CD4-positive, alpha-beta T cell treated with Interleukin-17A for 1 hour (primary cell): Measurements from ENCODE around the gene YIF1A.
"Not testable (repeated sequence)": the region's sequence is repeated elsewhere in the genome, so short reads cannot be mapped to it uniquely, and the experiment has no call there.

Experiments
- DNase-seq: peaks from one replicate; pipeline ENCODE4 v3.0.0-alpha.2; 2020

Gene YIF1A

DNA sequence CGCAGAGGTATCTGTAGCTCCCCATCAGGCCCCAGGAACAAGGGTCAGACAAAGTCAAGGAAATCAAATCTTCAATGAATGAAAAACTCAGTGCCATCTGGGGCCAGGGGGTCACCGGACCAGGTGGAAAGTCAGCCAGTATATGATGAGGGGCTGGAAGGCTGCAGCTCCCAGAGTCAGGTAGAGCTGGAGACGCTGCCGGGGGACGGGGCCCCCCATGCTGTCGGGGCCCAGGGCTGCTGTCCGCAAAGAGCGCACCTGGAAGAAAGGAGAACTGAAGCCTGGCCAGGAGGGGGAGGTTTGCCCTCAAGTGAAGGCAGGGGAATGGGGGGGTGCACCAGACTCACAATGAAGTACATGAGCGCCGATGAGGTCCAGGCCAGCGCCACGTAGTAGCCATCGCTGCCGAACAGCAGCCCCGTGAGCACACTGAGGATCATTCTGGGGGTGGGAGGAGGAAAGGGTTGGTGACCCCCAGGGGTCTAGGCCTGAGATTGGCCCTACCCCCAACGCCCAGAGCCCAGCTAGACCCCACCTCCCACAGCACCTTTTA is 4.3 kb downstream of the YIF1A start:
- no peak for DNase-seq

DNA sequence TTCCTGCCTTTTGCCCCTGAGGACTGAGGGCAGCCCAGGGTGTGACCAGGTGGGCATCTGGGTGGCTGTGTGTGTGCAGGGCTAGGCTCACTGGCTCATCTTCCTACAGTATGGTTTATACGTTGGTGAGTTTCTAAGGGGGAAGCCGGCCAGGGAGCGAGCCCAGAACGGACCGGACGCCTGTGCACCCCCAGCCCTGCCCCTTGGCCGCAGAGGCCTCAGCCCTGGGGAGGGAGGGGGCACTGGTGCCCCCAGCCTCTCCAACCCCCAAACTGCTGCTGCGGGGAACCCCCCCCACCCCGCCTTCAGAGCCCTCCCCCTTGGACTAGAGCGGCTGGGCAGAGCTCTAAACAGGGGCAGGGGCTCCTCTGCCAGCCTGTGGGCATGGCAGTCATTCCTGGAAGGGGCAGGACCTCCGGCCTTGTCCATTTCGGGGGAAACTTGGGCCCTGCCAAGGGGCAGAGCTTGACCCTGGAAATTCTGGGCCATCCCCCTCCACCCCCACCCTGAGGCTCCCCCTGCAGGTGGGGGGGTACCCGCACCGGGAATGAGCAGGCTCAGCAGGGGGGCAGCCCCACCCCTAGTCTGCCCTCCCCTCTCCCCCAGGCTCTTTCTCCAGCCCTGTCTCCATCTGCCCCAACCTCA is 5.4 kb downstream of the YIF1A start:
- DNase-seq = no peak

DNA sequence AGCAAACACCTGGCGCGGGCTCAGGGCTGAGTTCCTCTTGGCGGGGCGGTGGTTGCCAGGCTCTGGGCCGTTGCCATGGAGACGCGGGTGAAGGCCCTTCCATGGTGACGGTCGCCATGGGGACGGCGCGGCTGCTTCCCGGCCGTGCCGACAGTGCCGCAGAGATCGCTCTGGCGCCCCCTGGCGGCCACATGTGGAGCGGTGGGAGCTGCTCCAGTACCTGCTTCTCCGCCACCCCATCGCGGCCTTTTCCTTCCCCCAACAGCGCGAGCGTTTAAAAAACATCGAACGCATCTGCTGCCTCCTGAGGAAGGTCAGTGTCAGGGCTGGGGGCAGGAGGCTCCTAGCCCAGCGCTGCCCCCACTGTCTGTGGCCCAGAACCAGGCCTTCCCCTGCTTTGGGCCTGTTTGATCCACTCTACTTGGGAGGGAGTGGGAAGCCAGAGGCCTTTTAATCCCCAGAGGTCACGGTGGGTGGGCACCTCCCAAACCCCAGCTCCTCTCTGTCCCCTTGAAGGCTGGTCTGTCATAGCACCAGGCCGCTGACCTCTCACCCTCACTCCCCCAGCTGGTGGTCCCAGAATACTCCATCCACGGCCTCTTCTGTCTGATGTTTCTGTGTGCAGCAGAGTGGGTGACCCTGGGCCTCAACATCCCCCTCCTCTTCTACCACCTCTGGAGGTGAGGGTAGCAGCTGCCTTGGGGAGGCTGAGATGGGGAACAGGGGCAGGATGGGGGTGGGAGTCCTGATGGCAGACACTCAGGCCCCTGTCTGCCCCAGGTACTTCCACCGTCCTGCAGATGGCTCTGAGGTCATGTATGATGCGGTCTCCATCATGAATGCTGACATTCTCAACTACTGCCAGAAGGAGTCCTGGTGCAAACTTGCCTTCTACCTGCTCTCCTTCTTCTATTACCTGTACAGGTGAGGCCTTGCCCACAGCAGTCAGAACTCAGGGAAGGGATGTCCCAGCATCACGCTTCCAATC is 6.2 kb downstream of the YIF1A start:
- peak; percentile 98 for DNase-seq

DNA sequence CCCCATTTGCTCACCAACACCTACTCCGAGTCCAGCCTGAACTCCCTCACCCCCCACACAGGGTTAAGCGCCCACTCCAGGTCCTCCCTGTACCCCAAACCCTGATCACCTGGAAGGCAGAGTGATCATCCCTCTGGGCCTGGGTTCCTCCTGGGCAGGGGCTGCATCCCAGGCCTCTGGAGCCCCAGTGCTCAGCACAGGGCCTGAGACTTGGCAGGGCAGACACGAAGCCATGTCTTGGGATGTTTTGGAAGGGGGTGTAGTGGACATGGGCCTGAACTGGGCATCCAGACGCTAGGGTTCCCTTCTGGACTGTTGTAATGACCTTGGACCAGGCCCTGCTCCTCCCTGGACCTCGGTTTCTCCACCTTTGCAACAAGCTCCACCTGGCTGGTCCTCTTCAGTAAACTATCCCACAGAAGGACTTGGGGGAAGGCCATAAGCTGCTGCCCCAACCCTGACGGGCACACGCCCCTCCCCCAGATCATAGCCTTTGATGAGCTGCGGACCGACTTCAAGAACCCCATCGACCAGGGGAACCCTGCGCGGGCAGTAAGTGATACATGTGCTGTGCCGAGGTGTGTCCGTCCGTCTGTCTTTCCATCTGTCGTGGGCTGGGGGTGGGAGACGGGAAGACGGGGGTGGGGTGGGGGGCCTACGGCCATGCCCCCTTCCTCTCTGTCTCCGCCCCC is 7.0 kb downstream of the YIF1A start:
- DNase-seq = no peak

DNA sequence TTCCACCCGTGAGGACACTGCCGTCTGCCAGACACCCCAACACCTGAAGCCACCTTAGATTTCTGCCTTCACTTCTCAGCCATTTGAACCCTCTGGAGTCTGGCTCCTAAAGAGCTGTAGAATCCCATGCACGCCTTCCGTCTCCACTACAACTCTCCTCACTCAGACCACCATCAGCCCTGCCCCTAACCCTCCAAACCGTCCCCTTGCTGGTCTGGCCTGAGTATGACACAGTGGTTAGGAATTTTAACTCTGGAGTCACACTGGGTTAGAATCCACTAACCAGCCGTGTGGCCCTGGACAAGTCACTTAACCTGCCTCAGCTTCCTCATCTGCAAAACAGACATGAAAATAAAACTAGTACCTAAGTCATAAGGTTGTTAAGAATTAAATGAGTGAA is 7.9 kb downstream of the YIF1A start:
- DNase-seq = no peak

DNA sequence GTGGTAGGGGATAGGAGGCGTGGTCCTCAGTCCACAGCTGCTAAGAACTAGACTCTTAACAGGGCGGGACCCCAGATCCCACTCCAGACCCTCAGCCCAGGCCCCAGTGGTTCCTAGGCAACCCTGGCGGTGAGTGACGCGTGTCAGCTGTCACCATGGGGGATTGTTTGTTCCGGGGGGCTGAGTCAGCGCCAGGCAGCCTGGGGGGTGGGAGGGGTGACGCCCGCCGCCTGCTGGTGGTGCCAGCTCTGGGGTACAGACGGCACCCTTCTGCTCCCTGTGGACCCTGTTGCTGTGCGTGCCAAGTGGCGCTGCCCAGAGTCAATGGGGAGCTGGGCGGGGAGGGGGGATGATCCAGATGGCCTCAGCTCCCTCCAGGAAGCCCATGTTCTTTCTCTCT is 8.5 kb downstream of the YIF1A start:
- no peak for DNase-seq

DNA sequence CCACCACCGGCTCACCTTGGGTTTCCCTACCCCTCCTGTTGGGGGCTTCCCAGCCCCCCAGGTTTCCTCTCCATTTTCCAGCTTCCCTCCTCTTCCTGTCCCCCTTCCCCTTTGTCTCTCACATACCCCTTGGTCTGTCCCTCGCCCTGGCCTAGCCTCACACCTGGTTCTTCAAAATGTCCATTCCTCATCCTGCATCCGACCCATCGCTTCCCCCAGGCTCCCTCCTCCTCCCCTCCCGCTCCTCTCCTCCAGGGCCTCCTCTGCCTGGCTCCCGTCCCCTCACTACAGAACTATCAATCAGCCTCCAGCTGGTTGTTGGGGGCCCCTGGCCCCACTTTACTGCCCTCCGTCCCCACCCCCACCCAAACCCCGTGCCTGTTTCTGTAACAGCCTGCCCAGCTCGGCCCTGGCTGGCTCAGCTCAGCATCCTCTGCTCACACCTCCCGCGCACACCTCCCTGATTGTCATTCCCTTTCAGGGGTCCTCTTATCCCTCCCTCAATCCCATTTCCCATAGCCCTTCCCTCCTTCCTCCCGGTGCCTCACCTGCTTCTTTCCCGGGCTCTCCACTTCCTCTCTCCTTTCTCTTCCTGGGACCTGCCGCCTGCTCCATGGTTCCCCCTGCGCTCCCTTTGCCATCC is 9.7 kb downstream of the YIF1A start:
- DNase-seq = no peak

DNA sequence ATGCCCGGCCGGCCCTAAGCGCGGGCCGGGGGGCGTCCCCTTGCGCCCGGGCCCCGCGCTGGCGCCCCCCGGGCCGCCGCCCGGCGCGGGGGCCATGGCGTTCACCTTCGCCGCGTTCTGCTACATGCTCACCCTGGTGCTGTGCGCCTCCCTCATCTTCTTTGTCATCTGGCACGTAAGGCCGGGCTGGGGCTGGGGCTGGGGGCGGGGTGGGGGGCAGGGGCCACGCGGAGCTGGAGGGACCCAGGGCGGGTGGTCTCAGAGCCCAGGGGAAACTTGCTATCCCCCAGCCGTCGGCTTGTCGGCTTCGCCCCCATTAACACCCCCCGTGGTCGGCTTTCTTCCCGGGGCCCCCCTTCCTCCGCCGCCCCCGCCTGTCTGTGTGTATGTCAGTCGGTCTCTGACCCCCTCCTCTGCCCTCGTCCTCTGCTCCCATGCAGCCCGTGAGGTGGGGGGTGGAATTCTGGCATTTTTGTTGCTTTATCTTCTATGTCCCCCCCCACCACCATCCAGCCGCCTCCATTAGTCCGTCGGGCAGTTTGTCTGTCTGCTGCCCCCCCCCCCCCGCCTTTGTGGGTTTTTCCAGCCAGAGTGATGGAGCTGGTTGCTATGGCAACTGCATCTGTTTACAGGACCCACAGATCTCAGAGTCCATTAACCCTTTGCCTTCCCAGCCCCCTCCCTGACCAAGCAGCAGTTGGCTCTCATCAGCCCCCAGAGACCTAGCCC is 10.4 kb downstream of the YIF1A start:
- DNase-seq = peak; percentile 72

DNA sequence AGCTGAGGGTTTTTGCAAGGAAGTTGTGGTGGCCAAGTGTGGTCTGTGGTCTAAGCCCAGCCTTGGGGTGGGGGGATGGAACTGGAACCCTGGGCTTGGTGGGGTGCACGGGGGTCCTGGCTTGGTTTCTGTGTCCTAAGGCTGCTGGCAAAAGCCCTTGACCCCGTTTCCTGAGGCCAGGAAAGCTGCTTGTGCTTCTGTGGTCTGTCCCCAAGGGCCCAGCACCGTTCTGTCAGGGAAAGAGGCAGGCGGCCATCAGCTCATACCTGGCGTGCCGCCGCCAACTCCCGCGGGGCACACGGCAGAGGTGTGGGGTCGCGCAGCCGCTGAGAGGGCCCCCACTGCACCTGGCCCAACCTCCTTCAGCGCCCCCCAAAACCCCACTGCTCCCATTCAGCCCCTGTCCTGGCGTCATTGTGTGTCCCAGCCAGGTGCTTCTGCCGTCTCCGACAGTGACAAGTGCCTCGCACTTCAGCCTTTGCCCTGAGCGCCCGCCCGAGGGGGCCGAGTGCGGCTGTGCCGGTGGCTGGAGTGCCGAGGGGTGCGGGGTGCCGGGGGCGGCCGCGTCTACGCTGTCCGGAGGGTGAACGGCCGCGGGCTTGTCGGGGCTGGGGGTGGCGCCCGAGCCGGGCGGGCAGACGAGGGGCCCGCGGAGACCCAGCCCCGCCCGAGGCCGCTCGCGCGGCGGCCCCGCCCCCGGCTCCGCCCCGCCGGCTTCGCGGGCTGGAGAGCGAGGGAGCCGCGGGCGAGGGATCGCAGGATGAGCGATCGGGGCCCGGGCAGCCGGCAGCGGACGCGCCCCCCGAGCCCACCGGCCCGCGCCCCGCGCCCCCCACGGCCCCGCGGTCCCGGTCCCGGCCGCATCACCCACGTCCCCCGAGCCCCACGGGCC is 11.2 kb downstream of the YIF1A start, which contains the start of gene CNIH2:
Gene CNIH2 (plus strand): TSS at position 705 of the 892 bp plus-strand sequence. CDS start 282 bp downstream, outside the sequence.
- DNase-seq = peak; percentile 53

DNA sequence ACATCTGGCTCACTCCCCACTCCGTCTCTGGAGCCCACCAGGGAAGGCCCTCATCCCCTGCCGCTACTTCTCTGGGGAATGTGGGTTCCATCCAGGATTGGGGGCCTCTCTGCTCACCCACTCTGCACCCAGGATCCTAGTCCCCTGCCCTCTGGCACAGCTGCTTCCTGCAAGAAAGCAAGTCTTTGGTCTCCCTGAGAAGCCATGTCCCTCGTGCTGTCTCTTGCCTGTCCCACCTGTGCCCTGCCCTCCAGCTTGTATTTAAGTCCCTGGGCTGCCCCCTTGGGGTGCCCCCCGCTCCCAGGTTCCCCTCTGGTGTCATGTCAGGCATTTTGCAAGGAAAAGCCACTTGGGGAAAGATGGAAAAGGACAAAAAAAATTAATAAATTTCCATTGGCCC is 11.9 kb downstream of the YIF1A start:
- not testable (repeated sequence) for DNase-seq

DNA sequence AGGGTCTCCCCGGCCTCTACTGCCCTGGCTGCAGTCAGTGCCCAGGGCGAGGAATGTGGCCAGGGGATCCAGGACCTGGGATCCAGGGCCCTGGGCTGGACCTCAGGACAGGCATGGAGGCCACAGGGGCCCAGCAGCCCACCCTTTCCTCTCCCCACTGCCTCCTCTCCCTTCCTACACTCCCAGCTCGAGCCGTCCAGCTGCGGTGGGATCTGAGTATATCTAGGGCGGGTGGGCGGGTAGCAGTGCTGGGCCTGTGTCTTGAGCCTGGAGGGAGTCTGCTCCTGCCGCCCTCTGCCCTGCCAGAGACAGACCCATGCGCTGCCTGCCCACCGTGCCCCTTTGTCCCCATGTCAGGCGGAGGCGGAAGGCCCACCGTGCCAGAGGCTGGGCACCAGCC is 12.3 kb downstream of the YIF1A start:
- not testable (repeated sequence) for DNase-seq

DNA sequence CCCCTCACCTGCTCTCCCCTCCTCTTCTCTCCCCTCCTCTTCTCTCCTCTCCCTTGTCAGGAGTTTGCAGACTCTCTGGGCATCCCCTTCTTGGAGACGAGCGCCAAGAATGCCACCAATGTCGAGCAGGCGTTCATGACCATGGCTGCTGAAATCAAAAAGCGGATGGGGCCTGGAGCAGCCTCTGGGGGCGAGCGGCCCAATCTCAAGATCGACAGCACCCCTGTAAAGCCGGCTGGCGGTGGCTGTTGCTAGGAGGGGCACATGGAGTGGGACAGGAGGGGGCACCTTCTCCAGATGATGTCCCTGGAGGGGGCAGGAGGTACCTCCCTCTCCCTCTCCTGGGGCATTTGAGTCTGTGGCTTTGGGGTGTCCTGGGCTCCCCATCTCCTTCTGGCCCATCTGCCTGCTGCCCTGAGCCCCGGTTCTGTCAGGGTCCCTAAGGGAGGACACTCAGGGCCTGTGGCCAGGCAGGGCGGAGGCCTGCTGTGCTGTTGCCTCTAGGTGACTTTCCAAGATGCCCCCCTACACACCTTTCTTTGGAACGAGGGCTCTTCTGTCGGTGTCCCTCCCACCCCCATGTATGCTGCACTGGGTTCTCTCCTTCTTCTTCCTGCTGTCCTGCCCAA is 12.8 kb downstream of the YIF1A start:
- DNase-seq = no peak

DNA sequence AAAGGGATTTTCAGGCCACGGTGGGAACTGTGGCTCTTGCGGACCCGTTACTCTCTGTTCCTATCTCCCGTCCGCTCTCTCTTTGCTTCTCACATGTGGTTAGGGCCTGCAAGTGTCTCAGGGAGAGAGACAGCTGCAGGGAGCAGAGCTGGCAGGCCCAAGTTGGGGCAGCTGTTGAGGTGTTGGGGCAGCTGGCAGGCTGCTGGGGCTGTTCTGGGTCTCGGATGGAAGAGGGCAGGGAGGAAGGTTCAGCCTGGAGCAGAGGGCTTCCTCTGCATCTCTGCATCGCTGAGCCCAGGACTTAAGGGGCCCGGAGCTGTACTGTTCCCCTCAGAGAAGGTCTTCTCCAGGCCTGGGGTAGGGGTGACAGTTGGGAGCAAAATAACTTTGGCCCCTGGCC is 13.5 kb downstream of the YIF1A start:
- DNase-seq = no peak

DNA sequence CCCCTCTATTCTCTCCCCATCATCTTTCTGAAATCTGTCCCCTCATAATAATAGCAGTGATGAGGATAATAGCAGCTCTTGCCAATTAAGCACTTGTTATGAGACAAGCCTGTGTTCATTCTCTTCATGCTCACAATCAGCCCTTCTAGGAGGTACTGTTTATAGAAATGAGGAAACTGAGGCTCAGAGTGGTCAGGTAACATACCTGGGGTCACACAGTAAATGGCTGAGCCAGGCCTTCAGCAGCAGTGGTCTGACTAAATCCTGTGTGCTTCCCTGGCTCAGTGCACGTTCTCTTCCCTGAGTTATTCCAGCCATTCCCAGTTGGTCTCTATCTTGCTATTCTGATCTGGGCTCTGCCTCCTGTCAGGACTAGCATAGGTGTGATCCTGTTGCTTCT is 14.7 kb downstream of the YIF1A start:
- DNase-seq = no peak

DNA sequence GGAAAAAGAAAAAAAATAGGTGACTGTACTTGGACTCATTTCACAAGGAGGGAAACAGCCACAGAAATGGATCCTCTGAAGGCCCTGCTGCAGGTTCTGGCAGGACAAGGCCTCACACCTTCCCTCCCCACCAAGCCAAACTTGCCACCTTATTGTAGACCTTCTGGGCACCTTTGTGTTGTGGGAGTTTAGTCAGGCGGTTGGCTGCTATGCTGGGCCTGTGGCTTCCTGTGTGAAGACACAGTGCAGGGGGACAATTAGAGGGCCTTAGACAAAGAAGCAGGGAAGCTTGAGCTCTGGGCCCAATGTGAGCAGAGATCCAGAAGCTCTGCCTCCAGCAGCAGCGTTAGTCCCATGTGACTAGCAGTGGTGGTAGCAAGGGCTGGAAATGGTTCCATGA is 16.3 kb downstream of the YIF1A start:
- peak; percentile 63 for DNase-seq

DNA sequence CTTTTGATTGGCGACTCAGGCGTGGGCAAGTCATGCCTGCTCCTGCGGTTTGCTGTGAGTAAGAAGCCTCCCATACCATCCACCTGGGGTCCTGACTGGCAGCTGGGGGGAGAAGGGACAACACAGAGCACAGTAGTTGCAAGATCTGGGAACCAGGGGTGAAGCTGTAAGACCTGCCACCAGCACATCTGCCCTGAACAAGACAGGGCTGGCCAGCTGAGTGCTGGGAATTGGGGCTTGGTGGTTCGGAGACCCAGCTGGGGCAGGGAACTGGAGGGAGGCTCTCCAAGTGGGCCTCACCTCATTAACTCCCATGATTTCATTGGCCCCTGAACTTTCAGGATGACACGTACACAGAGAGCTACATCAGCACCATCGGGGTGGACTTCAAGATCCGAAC is 17.1 kb downstream of the YIF1A start:
- DNase-seq = no peak

DNA sequence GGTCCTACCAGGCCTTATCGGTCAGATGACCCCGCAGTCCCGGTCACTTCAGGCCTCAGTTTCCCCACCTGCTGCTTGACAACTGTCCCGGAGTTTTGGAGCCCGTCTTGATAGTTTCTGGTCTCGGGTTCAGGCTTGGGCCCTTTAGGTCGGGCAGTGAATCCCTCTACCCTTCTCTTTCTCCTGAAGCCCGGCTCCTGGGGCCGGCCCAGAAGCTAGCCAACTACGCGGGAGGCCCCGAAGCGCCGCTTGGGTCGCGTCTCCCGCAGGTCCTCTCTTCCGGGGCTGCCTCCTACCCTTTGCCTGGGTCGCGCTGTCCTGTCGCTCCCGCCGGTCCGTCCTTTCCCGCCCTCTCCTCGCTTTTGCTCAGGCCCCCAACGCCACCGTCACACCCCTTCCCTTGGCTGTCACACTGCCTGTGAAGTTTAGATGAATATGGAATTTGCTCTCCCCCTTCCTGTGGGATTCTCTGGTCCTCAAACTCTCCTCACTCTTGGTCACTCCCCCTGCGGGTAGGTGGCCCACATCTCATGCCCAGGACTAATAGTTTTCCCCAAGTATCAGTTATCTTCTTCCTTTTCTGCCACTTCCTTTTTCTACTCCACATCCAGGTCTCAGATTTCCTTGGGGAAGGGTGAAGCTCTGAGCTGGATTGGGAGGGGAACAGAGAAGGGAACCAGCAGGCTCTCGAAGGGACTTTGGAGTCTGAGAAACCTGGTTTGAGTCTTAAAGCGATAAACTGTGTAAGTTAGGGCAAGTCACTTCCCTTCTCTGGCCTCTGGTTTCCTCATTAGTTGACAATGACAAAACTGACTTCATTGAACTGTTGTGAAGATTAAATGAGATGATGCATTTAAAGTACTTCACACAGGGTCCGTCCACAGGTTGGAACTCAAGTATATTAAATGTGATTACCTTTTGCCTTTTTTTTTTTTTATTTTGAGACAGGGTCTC is 19.7 kb downstream of the YIF1A start:
- DNase-seq = peak; percentile 36

DNA sequence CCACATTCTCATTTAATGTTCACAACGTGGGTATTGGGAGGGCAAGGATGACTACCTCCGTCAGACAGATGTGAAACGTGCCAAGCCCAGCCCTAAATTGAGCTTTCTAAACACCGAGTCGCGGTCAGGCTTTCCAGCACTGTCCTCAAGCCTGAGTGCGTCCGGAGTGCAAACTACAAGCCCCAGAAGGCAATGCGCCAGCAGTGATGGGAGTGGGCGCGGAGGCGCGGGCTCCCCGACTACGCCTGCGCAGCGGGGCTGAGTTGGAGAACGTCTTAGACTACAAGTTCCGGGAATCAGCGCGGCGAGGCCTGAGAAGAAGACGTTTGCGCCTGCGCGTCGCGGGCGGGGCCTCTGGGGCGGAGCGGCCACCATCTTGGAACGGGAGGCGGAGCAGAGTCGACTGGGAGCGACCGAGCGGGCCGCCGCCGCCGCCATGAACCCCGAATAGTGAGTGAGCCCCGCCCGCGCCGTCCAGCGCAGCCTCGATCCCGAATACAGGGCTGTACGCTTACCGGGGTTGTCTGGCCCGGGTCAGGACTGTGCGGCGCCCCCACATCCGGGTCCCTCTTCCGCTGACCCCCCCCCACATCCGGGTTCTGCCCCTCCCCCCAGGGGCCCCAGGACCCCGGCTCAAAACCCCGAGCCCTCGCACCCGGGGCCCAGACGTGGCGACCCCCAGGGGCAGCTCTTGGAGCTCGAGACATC is 20.5 kb downstream of the YIF1A start, which contains the start of gene RAB1B:
Gene RAB1B (plus strand): TSS at position 396 of the 708 bp plus-strand sequence. CDS start 41 bp downstream, at position 437.
- DNase-seq = peak; percentile 100
